H1 (cell line): ENCODE data around the gene LPCAT1. TPM values are rescaled to one million over a fixed set of nuclear protein-coding genes. Genes with fewer than 3 reads are reported as not detected.

Experiments
- CTCF ChIA-PET: fragments of 300-600 bp; sonication (Branson Sonifier 250); formaldehyde crosslinking; loops from one replicate; lab custom pipeline; 2021; ENCODE audit not compliant: partially characterized antibody; lab: Charles Lee
- POLR2A ChIA-PET: fragments of 300-600 bp; sonication (Branson Sonifier 250); formaldehyde crosslinking; loops from one replicate; lab custom pipeline; 2021; ENCODE audit warnings: inconsistent platforms; ENCODE audit not compliant: partially characterized antibody; lab: Charles Lee
- DNase-seq, 2 experiments: peaks; one replicate each; pipeline versions ENCODE4 v3.0.0 to v3.0.0-alpha.2; 2010 to 2022; ENCODE audit warnings: low spot score in 2 of 2, low read depth in 1 of 2, mixed read lengths in 1 of 2
- FAIRE-seq: peaks from 2 replicates; lab custom pipeline; 2011; peaks lifted over from hg19 to GRCh38; lab: Jason Lieb, UNC
- H2AFZ ChIP-seq: 2 replicates; pipeline ENCODE4 v1.8.1; 2012; ENCODE audit warnings: low read length, inconsistent platforms
- H2AK5ac ChIP-seq: 2 replicates; pipeline ENCODE4 v1.6.1; 2013; ENCODE audit warnings: low read depth, low read length
- H2BK120ac ChIP-seq: replicated peaks from 2 replicates; pipeline ENCODE3; 2013; ENCODE audit warnings: low read depth, low read length, inconsistent platforms
- H2BK12ac ChIP-seq: 2 replicates; pipeline ENCODE4 v1.6.1; 2013; ENCODE audit warnings: low read depth, low read length
- H2BK15ac ChIP-seq: 2 replicates; pipeline ENCODE4 v1.6.1; 2013; ENCODE audit warnings: low read length
- H2BK20ac ChIP-seq: 2 replicates; pipeline ENCODE4 v1.6.1; 2013; ENCODE audit warnings: low read length
- H2BK5ac ChIP-seq: 2 replicates; pipeline ENCODE4 v1.6.1; 2013; ENCODE audit warnings: low read depth, low read length
- H3K14ac ChIP-seq: 2 replicates; pipeline ENCODE4 v1.6.1; 2013; ENCODE audit warnings: inconsistent platforms; ENCODE audit not compliant: insufficient read length
- H3K18ac ChIP-seq: 2 replicates; pipeline ENCODE4 v1.6.1; 2013; ENCODE audit warnings: low read length; ENCODE audit errors: extremely low read depth
- H3K23ac ChIP-seq: 2 replicates; pipeline ENCODE4 v1.6.1; 2013; ENCODE audit warnings: inconsistent platforms; ENCODE audit not compliant: insufficient read length
- H3K23me2 ChIP-seq: 2 replicates; pipeline ENCODE4 v1.6.1; 2013; ENCODE audit warnings: low read depth, low read length
- H3K27ac ChIP-seq: 2 replicates; pipeline ENCODE4 v1.6.1; 2011; ENCODE audit warnings: low read depth, low read length, inconsistent platforms
- H3K27me3 ChIP-seq, 4 experiments: replicated peaks in 1 of 4; 1 replicate in 1 of 4; 2 replicates in 3 of 4; pipeline versions ENCODE4 v1.6.1 to v1.8.1; 2011 to 2013; ENCODE audit warnings: low read length in 3 of 4, mild to moderate bottlenecking in 3 of 4, inconsistent platforms in 2 of 4, mixed read lengths in 2 of 4, moderate library complexity in 1 of 4; ENCODE audit not compliant: control insufficient read depth in 3 of 4, insufficient read depth in 3 of 4; ENCODE audit errors: extremely low read depth in 1 of 4
- H3K36me3 ChIP-seq, 4 experiments: 2 replicates each; pipeline versions ENCODE4 v1.6.1 to v1.8.1; 2011 to 2013; ENCODE audit warnings: mild to moderate bottlenecking in 4 of 4, low read length in 3 of 4, moderate library complexity in 2 of 4, control low read depth in 1 of 4, inconsistent platforms in 1 of 4; ENCODE audit not compliant: insufficient read depth in 4 of 4, control insufficient read depth in 2 of 4
- H3K4ac ChIP-seq: replicated peaks from 2 replicates; pipeline ENCODE3; 2013; ENCODE audit warnings: low read length, low read depth, mixed read lengths, inconsistent platforms; ENCODE audit not compliant: insufficient read length
- H3K4me1 ChIP-seq, 4 experiments: replicated peaks in 1 of 4; 1 replicate in 1 of 4; 2 replicates in 3 of 4; pipeline versions ENCODE4 v1.6.1 to v1.8.1; 2011 to 2013; ENCODE audit warnings: low read length in 3 of 4, inconsistent platforms in 2 of 4, mixed read lengths in 1 of 4; ENCODE audit not compliant: insufficient read depth in 4 of 4, control insufficient read depth in 3 of 4
- H3K4me2 ChIP-seq, 2 experiments: 2 replicates each; pipeline versions ENCODE4 v1.6.1 to v1.8.1; 2011 to 2013; ENCODE audit warnings: low read depth in 2 of 2, low read length in 2 of 2, control low read depth in 1 of 2, inconsistent platforms in 1 of 2, mild to moderate bottlenecking in 1 of 2; ENCODE audit not compliant: insufficient read depth in 1 of 2
- H3K4me3 ChIP-seq, 4 experiments: fragments of 200-600, 300-600 bp in 1 of 4; sonication (generic), shearing (Covaris generic), sonication (Bioruptor Twin) in 1 of 4; 2 replicates each; pipeline versions ENCODE4 v1.5.1 to v1.8.1; 2011 to 2016; ENCODE audit warnings: low read length in 4 of 4, low read depth in 3 of 4, control low read depth in 2 of 4, inconsistent platforms in 2 of 4, mild to moderate bottlenecking in 2 of 4, mixed read lengths in 1 of 4, moderate library complexity in 1 of 4; ENCODE audit not compliant: insufficient read depth in 2 of 4; ENCODE audit errors: extremely low read depth in 1 of 4
- H3K56ac ChIP-seq: replicated peaks from 2 replicates; pipeline ENCODE3; 2013; ENCODE audit warnings: low read depth, mild to moderate bottlenecking, mixed read lengths, low read length, inconsistent platforms; ENCODE audit not compliant: insufficient read length
- H3K79me1 ChIP-seq: 2 replicates; pipeline ENCODE4 v1.6.1; 2013; ENCODE audit warnings: low read depth, low read length, control low read depth
- H3K79me2 ChIP-seq, 2 experiments: 2 replicates each; pipeline versions ENCODE4 v1.6.1 to v1.8.1; 2012 to 2013; ENCODE audit warnings: low read length in 2 of 2, mild to moderate bottlenecking in 2 of 2, inconsistent platforms in 1 of 2; ENCODE audit not compliant: insufficient read depth in 2 of 2, control insufficient read depth in 1 of 2
- H3K9ac ChIP-seq, 4 experiments: replicated peaks in 1 of 4; 1 replicate in 1 of 4; 2 replicates in 3 of 4; pipeline versions ENCODE4 v1.6.1 to v1.8.1; 2011 to 2013; ENCODE audit warnings: low read depth in 3 of 4, low read length in 3 of 4, control low read depth in 2 of 4, mild to moderate bottlenecking in 2 of 4, moderate library complexity in 2 of 4, inconsistent platforms in 1 of 4; ENCODE audit errors: extremely low read depth in 1 of 4
- H3K9me3 ChIP-seq, 2 experiments: 2 replicates each; pipeline versions ENCODE4 v1.6.1 to v1.8.1; 2012 to 2013; ENCODE audit warnings: mild to moderate bottlenecking in 2 of 2, moderate library complexity in 2 of 2, control low read depth in 1 of 2, inconsistent platforms in 1 of 2, low read depth in 1 of 2, low read length in 1 of 2, mixed read lengths in 1 of 2; ENCODE audit not compliant: insufficient read depth in 2 of 2
- H4K20me1 ChIP-seq, 2 experiments: replicated peaks in 1 of 2; 2 replicates each; pipeline versions ENCODE3 to v1.8.1; 2011 to 2013; ENCODE audit warnings: inconsistent platforms in 2 of 2, low read length in 2 of 2, mild to moderate bottlenecking in 1 of 2; ENCODE audit not compliant: insufficient read depth in 2 of 2, control insufficient read depth in 1 of 2
- H4K5ac ChIP-seq: 2 replicates; pipeline ENCODE4 v1.6.1; 2013; ENCODE audit warnings: low read length, low read depth, mixed read lengths, inconsistent platforms; ENCODE audit not compliant: insufficient read length
- H4K8ac ChIP-seq: 2 replicates; pipeline ENCODE4 v1.8.0; 2013; ENCODE audit warnings: mild to moderate bottlenecking, moderate library complexity, low read length, inconsistent platforms; ENCODE audit not compliant: insufficient read depth; ENCODE audit errors: extremely low read depth
- H4K91ac ChIP-seq: replicated peaks from 2 replicates; pipeline ENCODE3; 2013; ENCODE audit warnings: low read length, mixed read lengths, inconsistent platforms; ENCODE audit not compliant: insufficient read length
- ATF2 ChIP-seq: IDR thresholded peaks from 2 replicates; pipeline ENCODE4 v1.6.1; 2012; ENCODE audit warnings: low read length, inconsistent platforms
- ATF3 ChIP-seq: IDR thresholded peaks from 2 replicates; pipeline ENCODE4 v1.6.1; 2011; ENCODE audit warnings: low read depth, mild to moderate bottlenecking, low read length; ENCODE audit not compliant: insufficient read depth
- BCL11A ChIP-seq, 2 experiments: IDR thresholded peaks; one replicate each; pipeline ENCODE4 v1.6.1; 2011; ENCODE audit warnings: low read depth in 2 of 2, low read length in 2 of 2, mild to moderate bottlenecking in 2 of 2
- CHD1 ChIP-seq: IDR thresholded peaks from 2 replicates; pipeline ENCODE4 v1.6.1; 2012; ENCODE audit warnings: low read depth, low read length, improper control_type of control experiment
- HDAC6 ChIP-seq: IDR thresholded peaks from one replicate; pipeline ENCODE4 v1.7.1; 2012; ENCODE audit warnings: low read depth, mild to moderate bottlenecking, inconsistent platforms, low read length, moderate library complexity
- JUN ChIP-seq: IDR thresholded peaks from 2 replicates; pipeline ENCODE4 v1.6.1; 2011; ENCODE audit warnings: low read depth, mild to moderate bottlenecking, improper control_type of control experiment, low read length
- MAFK ChIP-seq: IDR thresholded peaks from 2 replicates; pipeline ENCODE4 v1.6.1; 2012; ENCODE audit warnings: low read depth, mild to moderate bottlenecking, improper control_type of control experiment, low read length
- POLR2AphosphoS5 ChIP-seq: IDR thresholded peaks from 2 replicates; pipeline ENCODE4 v1.6.1; 2011; ENCODE audit warnings: low read depth, low read length
- SAP30 ChIP-seq: fragments of 300-600 bp; sonication (generic); IDR thresholded peaks from 2 replicates; pipeline ENCODE4 v1.7.1; 2012; ENCODE audit warnings: low read length, moderate library complexity, mild to moderate bottlenecking, inconsistent platforms; ENCODE audit not compliant: insufficient read depth, insufficient replicate concordance
- SP4 ChIP-seq: IDR thresholded peaks from 2 replicates; pipeline ENCODE4 v1.6.1; 2012; ENCODE audit warnings: low read length, inconsistent platforms
- SRF ChIP-seq: IDR thresholded peaks from 2 replicates; pipeline ENCODE4 v1.6.1; 2011; ENCODE audit warnings: mild to moderate bottlenecking, low read depth, low read length, moderate library complexity
- ZNF274 ChIP-seq: IDR thresholded peaks from 2 replicates; pipeline ENCODE4 v1.7.0; 2012; ENCODE audit warnings: low read length, borderline replicate concordance; ENCODE audit errors: extremely low read depth
- WGBS, 2 experiments: shearing (Covaris generic) in 1 of 2; methylation state at CpG; one replicate each; pipeline versions ENCODE4 v1.1.6 to v1.1.7; 2013 to 2015; ENCODE audit warnings: low lambda C conversion rate in 2 of 2, mixed read lengths in 2 of 2, inconsistent platforms in 1 of 2, low coverage in 1 of 2, missing lambda C conversion rate in 1 of 2; ENCODE audit not compliant: insufficient replicate concordance in 2 of 2, insufficient coverage in 1 of 2, insufficient read length in 1 of 2; ENCODE audit errors: extremely low coverage in 1 of 2, missing lambda C conversion rate in 1 of 2; 5-methylcytosine and 5-hydroxymethylcytosine counted together
- polyA plus RNA-seq, 7 experiments: library from polyadenylated mRNA; depleted of rRNA in 3 of 7; stranded (reverse) in 5 of 7; unstranded in 2 of 7; fragments of >200 nt in 5 of 7; fragments of 200-250 nt in 2 of 7; gene quantifications; 1 replicate in 5 of 7; 2 replicates in 1 of 7; 4 replicates in 1 of 7; pipeline versions ENCODE4 v1.2.1 to v1.2.3, GENCODE V29; 2011 to 2013; ENCODE audit warnings: missing spikeins in 2 of 7, mixed read lengths in 2 of 7
- total RNA-seq: library from RNA; stranded (reverse); fragmentation: NEBNext Ultra II Directional; extraction: Animal tissue kit (Norgen Biotek cat#: 25700); gene quantifications from 2 replicates; pipeline ENCODE4 v1.2.1, GENCODE V29; 2021

The LPCAT1 gene
- total and polyA plus RNA-seq, 2 of the 8 experiments (the other 6 are each of a cell fraction or from before 2014, with no cell fraction given): 107 to 260 TPM

GRCh38 chr5:1431896-1432295, 91.9 kb downstream of the LPCAT1 start:
- H3K9me3 ChIP-seq: peaks cover 35 to 52% of the 10 kb centered on the region in 2 experiments

More at GRCh38 chr5:1431896-1432295, 91.9 kb downstream of the LPCAT1 start:
- Histone ChIP-seq H3K18ac (no peak overlapping the region), H2AK5ac (no peak overlapping the region), H3K56ac (no peak overlapping the region), H3K27ac (no peak overlapping the region), H3K14ac (no peak overlapping the region), H3K36me3 (no peaks in the 10 kb centered on the region), H2BK5ac (no peak overlapping the region), H2BK15ac (no peak overlapping the region), H2BK120ac (no peak overlapping the region), H2BK20ac (no peak overlapping the region), H3K79me2 (no peaks in the 10 kb centered on the region), H3K23me2 (peaks cover 3% of the 10 kb centered on the region; the same call in 1 of the 2 replicates), H3K79me1 (no peaks in the 10 kb centered on the region), H4K8ac (no peak overlapping the region), H3K4ac (no peak overlapping the region), H2BK12ac (no peak overlapping the region), H3K23ac (no peak overlapping the region), H3K4me2 (no peak overlapping the region), H3K9ac (no peak overlapping the region), H4K5ac (no peak overlapping the region), H4K20me1 (no peaks in the 10 kb centered on the region), H3K27me3 (peaks cover 0 to under 1% (median 0%) of the 10 kb centered on the region in 4 experiments; a peak in 1 of 7 replicates), H2AFZ (no peak overlapping the region), H3K4me3 (no peak overlapping the region), H4K91ac (no peak overlapping the region), H3K4me1 (no peaks in the 10 kb centered on the region)
- POLR2A ChIA-PET: no interaction called here
- no peak for TF ChIP-seq SAP30
- TF ChIP-seq SP4: no peak
- no peak for TF ChIP-seq BCL11A (IDR thresholded peaks at IDR 0.05; ENCODE audit: low read depth in 2 of 2, low read length in 2 of 2)
- TF ChIP-seq JUN: no peak
- TF ChIP-seq ATF3: no peak
- no peak for TF ChIP-seq ZNF274
- TF ChIP-seq HDAC6: no peak
- no peak for TF ChIP-seq CHD1
- no peak for TF ChIP-seq MAFK
- no peak for TF ChIP-seq SRF
- no peak for TF ChIP-seq POLR2AphosphoS5
- no peak for TF ChIP-seq ATF2
- DNase-seq (no peak), FAIRE-seq (no peak)
- CTCF ChIA-PET: no interaction called here
- 99% methylated on average over 6 of the region's 8 CpGs; no CpG with 5 or more reads in 1 of the 2 experiments for WGBS, 2 experiments
